ENCODE measurements around the gene TSPEAR.

Gene TSPEAR

DNA sequence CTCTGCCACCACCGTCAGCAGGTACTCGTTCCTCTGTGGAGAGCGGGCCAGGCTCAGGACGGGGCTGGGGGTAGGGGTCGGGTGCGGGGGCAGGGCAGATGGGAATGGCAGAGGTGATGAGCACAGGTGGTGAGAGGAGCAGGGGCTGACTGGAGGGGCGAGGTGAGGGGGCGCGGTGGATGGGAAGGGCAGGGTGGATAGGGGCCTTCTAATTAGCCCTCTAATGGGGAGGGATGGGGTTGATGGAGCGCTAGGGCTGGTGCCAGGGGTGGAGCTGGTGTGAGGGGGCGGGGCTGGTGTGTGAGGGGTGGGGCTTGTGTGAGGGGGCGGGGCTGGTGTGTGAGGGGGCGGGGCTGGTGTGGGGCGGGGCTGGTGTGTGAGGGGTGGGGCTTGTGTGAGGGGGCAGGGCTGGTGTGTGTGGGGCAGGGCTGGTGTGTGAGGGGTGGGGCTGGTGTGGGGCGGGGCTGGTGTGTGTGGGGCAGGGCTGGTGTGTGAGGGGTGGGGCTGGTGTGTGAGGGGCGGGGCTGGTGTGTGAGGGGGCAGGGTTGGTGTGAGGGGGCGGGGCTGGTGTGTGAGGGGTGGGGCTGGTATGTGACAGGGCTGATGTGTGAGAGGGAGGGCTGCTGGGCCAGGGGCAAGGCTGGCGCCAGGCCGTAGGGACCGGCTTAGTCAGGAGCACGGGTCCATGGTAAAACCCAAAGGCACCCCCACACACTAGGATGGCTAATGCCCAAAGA is 177.3 kb downstream of the TSPEAR start:
- no peak for DNase-seq (ENCODE audit: low read depth)
- no peak overlapping the region for H3K4me3 ChIP-seq (ENCODE audit: low read length)
- TF ChIP-seq, protein P1, sequence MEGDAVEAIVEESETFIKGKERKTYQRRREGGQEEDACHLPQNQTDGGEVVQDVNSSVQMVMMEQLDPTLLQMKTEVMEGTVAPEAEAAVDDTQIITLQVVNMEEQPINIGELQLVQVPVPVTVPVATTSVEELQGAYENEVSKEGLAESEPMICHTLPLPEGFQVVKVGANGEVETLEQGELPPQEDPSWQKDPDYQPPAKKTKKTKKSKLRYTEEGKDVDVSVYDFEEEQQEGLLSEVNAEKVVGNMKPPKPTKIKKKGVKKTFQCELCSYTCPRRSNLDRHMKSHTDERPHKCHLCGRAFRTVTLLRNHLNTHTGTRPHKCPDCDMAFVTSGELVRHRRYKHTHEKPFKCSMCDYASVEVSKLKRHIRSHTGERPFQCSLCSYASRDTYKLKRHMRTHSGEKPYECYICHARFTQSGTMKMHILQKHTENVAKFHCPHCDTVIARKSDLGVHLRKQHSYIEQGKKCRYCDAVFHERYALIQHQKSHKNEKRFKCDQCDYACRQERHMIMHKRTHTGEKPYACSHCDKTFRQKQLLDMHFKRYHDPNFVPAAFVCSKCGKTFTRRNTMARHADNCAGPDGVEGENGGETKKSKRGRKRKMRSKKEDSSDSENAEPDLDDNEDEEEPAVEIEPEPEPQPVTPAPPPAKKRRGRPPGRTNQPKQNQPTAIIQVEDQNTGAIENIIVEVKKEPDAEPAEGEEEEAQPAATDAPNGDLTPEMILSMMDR (IDR thresholded peaks at IDR 0.05; ENCODE audit: insufficient read depth, low read depth, low read length, missing control alignments), result no peak

DNA sequence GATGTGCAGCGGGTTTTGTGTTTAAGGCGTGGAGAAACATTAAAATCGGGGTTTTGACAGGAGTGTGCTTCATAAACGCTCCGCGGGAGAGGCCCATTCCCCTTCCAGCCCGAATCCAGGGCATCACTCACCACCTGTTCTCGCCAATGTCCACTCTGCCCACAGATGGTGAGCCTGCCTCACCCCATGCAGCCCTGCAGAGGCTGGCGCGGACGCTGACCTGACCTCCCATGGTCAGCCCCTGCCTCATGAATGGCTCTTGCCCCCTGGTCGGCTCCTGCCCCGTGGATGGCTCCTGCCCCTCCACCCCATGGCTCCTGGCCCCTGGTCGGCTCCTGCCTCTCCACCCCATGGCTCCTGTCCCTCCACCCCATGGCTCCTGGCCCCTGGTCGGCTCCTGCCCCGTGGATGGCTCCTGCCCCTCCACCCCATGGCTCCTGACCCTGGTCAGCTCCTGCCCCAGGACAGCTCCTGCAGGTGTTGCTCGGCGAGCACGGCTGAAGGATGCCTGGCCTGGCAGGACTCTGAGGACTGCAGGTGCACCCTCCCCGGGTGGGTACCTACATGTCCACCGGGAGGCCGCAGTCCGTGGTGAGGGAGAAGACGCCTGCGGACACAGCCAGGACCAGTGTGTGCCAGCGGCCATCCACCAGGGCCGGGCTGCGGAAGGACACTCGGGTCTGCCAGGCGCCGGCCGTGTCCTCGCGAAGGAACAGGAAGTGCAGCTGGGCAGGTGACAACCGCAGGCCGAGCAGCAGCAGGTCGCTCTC is 178.1 kb downstream of the TSPEAR start:
- TF ChIP-seq, protein P1 (IDR thresholded peaks at IDR 0.05; ENCODE audit: insufficient read depth, low read depth, low read length, missing control alignments), result no peak

DNA sequence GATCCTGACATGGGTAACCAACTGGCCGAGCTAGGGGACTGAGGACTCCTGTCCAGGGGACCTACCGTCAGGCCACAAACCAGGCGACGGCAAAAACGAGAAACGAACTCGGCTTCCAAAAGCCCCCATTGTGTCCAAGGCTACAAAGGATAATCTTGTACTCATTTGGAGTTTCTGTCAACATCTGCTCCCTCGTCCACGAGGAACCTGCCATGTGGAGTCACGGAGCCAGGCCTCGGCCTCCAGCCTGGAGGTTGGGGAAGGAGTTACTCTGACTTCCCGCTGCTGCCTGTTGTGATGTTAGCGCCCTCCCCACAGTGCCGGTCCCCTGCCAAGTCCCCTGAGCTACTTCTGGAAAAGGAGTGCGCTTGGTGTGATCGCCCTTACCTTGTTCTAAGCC is 178.7 kb downstream of the TSPEAR start:
- no peak overlapping the region for H3K4me3 ChIP-seq (ENCODE audit: low read length)
- TF ChIP-seq, protein P1 (IDR thresholded peaks at IDR 0.05; ENCODE audit: insufficient read depth, low read depth, low read length, missing control alignments), result no peak
- no peak for DNase-seq (ENCODE audit: low read depth)

More for the DNA sequence above, 178.1 kb downstream of the TSPEAR start:
- DNase-seq (ENCODE audit: low read depth), result no peak
- H3K4me3 ChIP-seq (ENCODE audit: low read length), result no peak overlapping the region

DNA sequence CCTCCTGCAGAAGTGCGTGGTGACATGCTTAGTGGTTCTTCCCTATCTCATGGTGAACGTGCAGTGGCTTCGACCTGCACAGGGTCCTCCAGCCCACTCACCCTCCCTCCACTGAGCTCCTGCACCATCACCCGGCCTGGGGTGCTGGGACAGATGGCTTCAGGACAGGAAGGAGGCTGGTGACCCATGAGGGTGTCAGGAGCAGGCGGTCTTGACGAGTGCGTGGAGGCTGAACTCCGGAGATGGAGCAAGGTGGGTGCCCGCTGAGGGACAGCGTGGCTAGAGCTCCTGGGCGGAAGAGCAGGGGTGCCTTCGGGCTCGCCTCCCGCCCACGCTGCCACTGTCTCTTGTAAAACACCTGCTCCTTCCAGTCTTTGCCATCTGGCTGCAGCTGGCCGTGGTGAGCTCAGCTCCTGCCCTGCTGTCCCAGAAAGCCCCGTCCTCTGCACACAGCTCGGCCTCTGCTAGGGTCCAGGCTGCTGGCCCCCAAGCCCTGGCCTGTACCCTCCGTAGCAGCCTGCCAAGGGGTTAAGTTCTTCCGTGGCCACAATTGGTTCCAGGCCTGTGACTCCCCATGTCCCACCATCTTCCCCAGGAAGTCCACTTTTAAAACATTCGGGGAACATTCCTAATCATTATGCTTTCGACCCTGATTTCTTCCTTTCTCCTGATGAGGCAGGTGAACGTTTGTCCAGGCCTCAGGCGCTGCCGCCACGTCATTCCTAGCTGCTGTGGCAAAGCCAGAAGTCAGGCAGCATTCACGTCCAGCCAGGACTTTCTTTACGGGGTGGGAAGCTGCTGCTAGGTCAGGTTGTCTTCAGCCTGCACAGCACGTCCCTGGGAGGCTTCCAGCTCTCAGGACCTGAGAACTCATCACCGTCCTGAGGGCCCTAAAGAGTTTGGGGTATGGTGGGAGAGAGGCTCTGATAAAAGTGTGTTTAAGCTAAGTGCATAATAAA is 179.5 kb downstream of the TSPEAR start:
- DNase-seq (ENCODE audit: low read depth), result no peak
- TF ChIP-seq, protein P1 (IDR thresholded peaks at IDR 0.05; ENCODE audit: insufficient read depth, low read depth, low read length, missing control alignments), result no peak
- H3K4me3 ChIP-seq (ENCODE audit: low read length), result no peak overlapping the region

DNA sequence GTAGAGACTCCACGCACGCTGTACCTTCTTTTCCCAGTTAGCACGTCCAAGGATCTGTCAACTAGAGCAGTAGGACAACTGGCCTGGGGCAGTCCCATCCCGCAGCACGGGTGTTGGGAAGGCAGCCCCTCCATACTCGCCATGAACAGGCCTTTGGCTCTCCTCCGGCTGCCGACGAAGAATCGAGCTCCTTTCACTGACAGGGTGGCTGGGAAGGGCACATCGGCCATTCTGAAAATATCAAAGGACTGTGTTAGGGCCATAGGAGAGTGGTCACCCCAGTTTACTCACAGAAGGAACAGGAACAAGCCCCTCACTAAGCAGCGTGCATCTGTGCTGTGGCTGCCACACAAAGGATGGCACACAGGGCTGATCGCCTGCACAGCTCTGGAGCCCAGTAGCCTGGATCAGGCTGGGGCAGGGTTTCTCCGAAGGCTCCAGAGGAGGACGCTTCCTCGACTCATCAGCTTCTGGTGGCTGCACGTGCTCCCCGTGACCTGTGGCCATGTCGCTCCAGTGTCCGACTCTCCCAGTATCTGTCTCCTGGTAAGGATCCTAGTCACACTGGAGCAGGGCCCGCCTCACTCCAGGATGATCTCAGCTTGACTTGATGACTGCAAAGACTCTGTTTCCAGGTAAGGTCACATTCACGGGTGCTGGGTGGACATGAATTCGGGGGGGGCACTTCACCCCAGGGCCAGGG is 180.3 kb downstream of the TSPEAR start:
- no peak overlapping the region for H3K4me3 ChIP-seq (ENCODE audit: low read length)
- TF ChIP-seq, protein P1 (IDR thresholded peaks at IDR 0.05; ENCODE audit: insufficient read depth, low read depth, low read length, missing control alignments), result no peak
- no peak for DNase-seq (ENCODE audit: low read depth)
